OCI-LY3 (cell line): ENCODE data around the gene EXOC4.

Experiments
- H2AFZ ChIP-seq: fragments of 200-600, 300-600 bp; shearing (Covaris generic); 2 replicates; pipeline ENCODE4 v1.6.0; 2014; ENCODE audit warnings: antibody characterized with exemption, low read depth, low read length
- H3K27ac ChIP-seq: fragments of 200-600, 300-600 bp; sonication (generic); 2 replicates; pipeline ENCODE4 v1.5.1; 2014; ENCODE audit warnings: mild to moderate bottlenecking, low read length, moderate library complexity, mixed read lengths
- H3K27me3 ChIP-seq: fragments of 200-600, 300-600 bp; sonication (generic); 2 replicates; pipeline ENCODE4 v1.6.1; 2014; ENCODE audit warnings: low read depth, low read length, mixed read lengths
- H3K36me3 ChIP-seq: fragments of 200-600, 300-600 bp; sonication (generic); replicated peaks from 2 replicates; pipeline ENCODE3; 2014; ENCODE audit warnings: low read depth, low read length, mixed read lengths
- H3K4me1 ChIP-seq: fragments of 300-600, 200-600 bp; sonication (generic); 2 replicates; pipeline ENCODE4 v1.6.1; 2014; ENCODE audit warnings: low read length, mixed read lengths
- H3K4me2 ChIP-seq: fragments of 200-600, 300-600 bp; sonication (generic); 2 replicates; pipeline ENCODE4 v1.6.1; 2014; ENCODE audit warnings: low read length, mixed read lengths
- H3K4me3 ChIP-seq: fragments of 300-600, 200-600 bp; sonication (generic); 2 replicates; pipeline ENCODE4 v1.5.1; 2014; ENCODE audit warnings: antibody characterized with exemption, mild to moderate bottlenecking, low read length, moderate library complexity
- H3K79me2 ChIP-seq: fragments of 300-600, 200-600 bp; shearing (Covaris generic); 2 replicates; pipeline ENCODE4 v1.6.1; 2014; ENCODE audit warnings: mild to moderate bottlenecking, low read length, mixed read lengths
- H3K9ac ChIP-seq: fragments of 300-600, 200-600 bp; shearing (Covaris generic); 2 replicates; pipeline ENCODE4 v1.6.0; 2014; ENCODE audit warnings: mild to moderate bottlenecking, low read length, moderate library complexity
- H3K9me3 ChIP-seq: fragments of 200-600, 300-600 bp; shearing (Covaris generic); 2 replicates; pipeline ENCODE4 v1.6.1; 2014; ENCODE audit warnings: low read length, mixed read lengths; ENCODE audit not compliant: insufficient read depth
- H4K20me1 ChIP-seq: fragments of 200-600, 300-600 bp; sonication (generic); 2 replicates; pipeline ENCODE4 v1.6.1; 2016; ENCODE audit warnings: low read length, mixed read lengths; ENCODE audit not compliant: insufficient read depth
- CTCF ChIP-seq: fragments of 200-600, 300-600 bp; sonication (generic); IDR thresholded peaks from 2 replicates; pipeline ENCODE4 v1.5.1; 2014; ENCODE audit warnings: antibody characterized with exemption, low read length, low read depth
- EZH2phosphoT487 ChIP-seq: fragments of 200-600 bp; shearing (Covaris generic); IDR thresholded peaks from 2 replicates; pipeline ENCODE4 v1.6.1; 2018; ENCODE audit warnings: antibody characterized with exemption, mixed run types, low read depth

The EXOC4 gene

GRCh38 chr7:133940368-133940767 lies 687.5 kb downstream of the EXOC4 start:
- Histone ChIP-seq H3K4me1 (no peaks in the 10 kb centered on the region), H3K79me2 (no peaks in the 10 kb centered on the region), H2AFZ (no peak overlapping the region), H3K27me3 (no peaks in the 10 kb centered on the region), H3K9ac (no peak overlapping the region), H3K27ac (no peak overlapping the region), H3K4me3 (no peak overlapping the region), H3K9me3 (no peaks in the 10 kb centered on the region), H3K36me3 (no peaks in the 10 kb centered on the region), H4K20me1 (no peaks in the 10 kb centered on the region), H3K4me2 (no peak overlapping the region)
- no peak for TF ChIP-seq EZH2phosphoT487
- TF ChIP-seq CTCF: no peak

GRCh38 chr7:133941496-133941895 lies 688.6 kb downstream of the EXOC4 start:
- no peaks in the 10 kb centered on the region for H4K20me1 ChIP-seq
- no peaks in the 10 kb centered on the region for H3K9me3 ChIP-seq
- no peaks in the 10 kb centered on the region for H3K27me3 ChIP-seq
- H3K4me1 ChIP-seq: no peaks in the 10 kb centered on the region
- no peak overlapping the region for H2AFZ ChIP-seq
- H3K36me3 ChIP-seq: no peaks in the 10 kb centered on the region
- TF ChIP-seq EZH2phosphoT487 (no peak), CTCF (no peak)
- H3K9ac ChIP-seq: no peak overlapping the region
- no peak overlapping the region for H3K4me3 ChIP-seq
- H3K27ac ChIP-seq: no peak overlapping the region
- H3K4me2 ChIP-seq: no peak overlapping the region
- no peaks in the 10 kb centered on the region for H3K79me2 ChIP-seq

- Histone ChIP-seq H3K27ac (no peak overlapping the region), H3K4me1 (no peaks in the 10 kb centered on the region), H2AFZ (no peak overlapping the region), H3K36me3 (no peaks in the 10 kb centered on the region), H3K79me2 (no peaks in the 10 kb centered on the region), H3K27me3 (no peaks in the 10 kb centered on the region), H3K4me3 (no peak overlapping the region), H3K4me2 (no peak overlapping the region), H3K9me3 (no peaks in the 10 kb centered on the region), H4K20me1 (no peaks in the 10 kb centered on the region), H3K9ac (no peak overlapping the region)
- TF ChIP-seq EZH2phosphoT487 (no peak), CTCF (no peak)
These were observed 692.6 kb downstream of the EXOC4 start for GRCh38 chr7:133945497-133945896.

GRCh38 chr7:133947458-133948254 lies 694.8 kb downstream of the EXOC4 start:
- no peaks in the 10 kb centered on the region for H4K20me1 ChIP-seq
- H2AFZ ChIP-seq: no peak overlapping the region
- H3K27ac ChIP-seq: no peak overlapping the region
- no peaks in the 10 kb centered on the region for H3K79me2 ChIP-seq
- H3K4me1 ChIP-seq: peaks cover 17% of the 10 kb centered on the region
- TF ChIP-seq CTCF (no peak), EZH2phosphoT487 (no peak)
- no peaks in the 10 kb centered on the region for H3K27me3 ChIP-seq
- H3K4me3 ChIP-seq: no peak overlapping the region
- no peak overlapping the region for H3K4me2 ChIP-seq
- H3K36me3 ChIP-seq: peaks cover 7% of the 10 kb centered on the region
- H3K9ac ChIP-seq: no peak overlapping the region
- H3K9me3 ChIP-seq: no peaks in the 10 kb centered on the region
